ENCODE measurements around the gene VPS4A. TPM values are rescaled to one million over a fixed set of nuclear protein-coding genes. Genes with fewer than 3 reads are reported as not detected.
A peak's percentile ranks its signal among the peaks of the same experiment; 100 is the strongest.
"Not testable (repeated sequence)": the region's sequence is repeated elsewhere in the genome, so short reads cannot be mapped to it uniquely, and the experiment has no call there.

VPS4A gene
- total RNA-seq, 2 donors from 2014 or later: 41.1 to 45.3 TPM

DNA sequence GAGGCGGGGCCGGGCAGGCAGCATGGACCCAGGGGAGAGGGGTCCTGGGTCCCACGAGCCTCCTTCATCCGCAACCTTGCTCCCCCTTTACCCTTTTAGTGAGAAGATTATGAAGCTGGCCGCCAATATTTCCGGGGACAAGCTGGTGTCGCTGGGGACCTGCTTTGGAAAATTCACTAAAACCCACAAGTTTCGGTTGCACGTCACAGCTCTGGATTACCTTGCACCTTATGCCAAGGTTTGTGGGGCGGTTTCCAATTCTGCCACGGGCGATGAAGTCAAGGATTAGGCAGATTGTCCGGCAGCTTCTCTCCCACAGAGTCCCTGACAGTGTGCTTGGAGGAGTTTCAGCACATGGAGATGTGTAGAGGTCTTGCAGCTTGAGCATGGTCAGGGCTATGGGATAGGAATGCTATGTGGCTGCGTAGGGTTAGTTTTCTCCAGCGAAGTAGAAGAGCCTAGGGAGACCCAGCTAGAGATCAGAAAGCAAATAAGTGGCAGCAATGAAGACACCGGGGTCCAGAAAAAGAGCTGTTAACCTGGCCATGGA lies 29.0 kb downstream of the VPS4A start:
- no peak for ATAC-seq (replicated peaks in 1 of 2)
- Mint-ChIP-seq H3K36me3 (ENCODE audit: insufficient read depth in 2 of 2) (peaks cover 11 to 25% of the 10 kb centered on the region in 2 donors), H3K9me3 (no peaks in the 10 kb centered on the region)

DNA sequence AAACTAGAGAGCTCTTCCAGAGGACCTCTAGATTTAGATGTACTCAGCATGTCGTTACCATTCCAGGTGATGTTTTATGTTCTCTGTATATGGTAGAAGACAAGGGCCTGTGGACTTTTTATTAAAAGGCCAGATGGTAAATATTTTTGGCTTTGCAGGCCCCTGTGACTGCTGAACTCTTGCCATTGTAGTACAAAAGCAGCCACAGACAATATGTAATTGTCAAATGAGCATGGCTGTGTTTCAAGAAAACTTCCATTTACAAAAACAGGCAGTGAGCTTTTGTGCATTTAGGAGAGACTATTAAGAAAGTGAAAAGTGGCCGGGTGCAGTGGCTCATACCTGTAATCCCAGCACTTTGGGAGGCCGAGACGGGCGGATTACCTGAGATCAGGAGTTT lies 33.0 kb downstream of the VPS4A start:
- ATAC-seq (replicated peaks in 1 of 2) (no peak), DNase-seq (no peak)
- Mint-ChIP-seq H3K4me3 (no peak overlapping the region), H3K9me3 (no peaks in the 10 kb centered on the region), H3K27me3 (ENCODE audit: low read depth) (no peaks in the 10 kb centered on the region), H3K27ac (no peak overlapping the region), H3K36me3 (ENCODE audit: insufficient read depth in 2 of 2) (peaks cover 11 to 13% of the 10 kb centered on the region in 2 donors), H3K4me1 (ENCODE audit: low read depth) (peaks cover 39% of the 10 kb centered on the region)

More for the DNA sequence above, 29.0 kb downstream of the VPS4A start:
- Mint-ChIP-seq H3K4me3 (peak overlapping the region; percentile 96 to 97), H3K4me1 (ENCODE audit: low read depth) (peaks cover 63% of the 10 kb centered on the region), H3K27me3 (ENCODE audit: low read depth) (no peaks in the 10 kb centered on the region), H3K27ac (peak overlapping the region; percentile 98)
- no peak for DNase-seq

DNA sequence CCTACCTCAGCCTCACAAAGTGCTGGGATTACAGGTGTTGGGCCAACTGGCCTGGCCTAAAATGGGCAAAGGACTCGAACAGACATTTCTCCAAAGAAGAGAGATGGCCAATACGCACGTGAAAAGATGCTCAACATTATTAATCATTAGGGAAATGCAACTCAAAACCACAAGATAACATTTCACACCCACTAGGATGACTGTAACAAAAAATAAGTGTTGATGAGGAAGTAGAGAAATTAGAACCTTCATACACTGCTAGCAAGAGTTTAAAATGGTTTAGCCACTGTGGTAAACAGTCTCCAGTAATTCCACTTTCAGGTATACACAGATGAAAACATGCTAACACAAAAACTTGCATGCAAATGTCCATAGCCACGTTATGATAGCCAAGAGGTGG lies 34.8 kb downstream of the VPS4A start:
- peaks cover 30% of the 10 kb centered on the region for H3K4me1 Mint-ChIP-seq (ENCODE audit: low read depth)
- H3K36me3 Mint-ChIP-seq (ENCODE audit: insufficient read depth in 2 of 2): peaks cover 5 to 10% of the 10 kb centered on the region in 2 donors
- no peaks in the 10 kb centered on the region for H3K27me3 Mint-ChIP-seq (ENCODE audit: low read depth)
- DNase-seq (no peak), ATAC-seq (replicated peaks in 1 of 2) (peak in 1 of 2 donors; percentile 25)
- peak overlapping the region; percentile 27 for H3K27ac Mint-ChIP-seq
- no peak overlapping the region for H3K4me3 Mint-ChIP-seq
- H3K9me3 Mint-ChIP-seq: no peaks in the 10 kb centered on the region

DNA sequence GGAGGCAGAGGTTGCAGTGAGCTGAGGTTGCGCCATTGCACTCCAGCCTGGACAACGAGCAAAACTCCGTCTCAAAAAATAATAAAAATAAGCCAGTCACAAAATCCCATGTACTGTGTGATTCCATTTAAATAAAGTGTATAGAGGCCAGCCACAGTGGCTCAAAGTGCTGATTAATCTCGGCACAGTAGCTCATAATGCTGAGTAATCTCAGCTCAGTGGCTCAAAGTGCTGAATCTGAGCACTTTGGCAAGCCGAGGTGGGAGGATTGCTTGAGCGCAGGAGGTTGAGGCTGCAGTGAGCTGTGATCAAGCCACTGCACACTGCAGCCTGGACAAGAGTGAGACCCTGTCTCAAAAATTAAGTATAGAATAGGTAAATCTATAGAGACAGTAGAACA lies 35.5 kb downstream of the VPS4A start:
- H3K4me1 Mint-ChIP-seq (ENCODE audit: low read depth): peaks cover 23% of the 10 kb centered on the region
- H3K4me3 Mint-ChIP-seq: no peak overlapping the region
- DNase-seq: no peak
- peaks cover 2 to 10% of the 10 kb centered on the region in 2 donors for H3K36me3 Mint-ChIP-seq (ENCODE audit: insufficient read depth in 2 of 2)
- H3K27me3 Mint-ChIP-seq (ENCODE audit: low read depth): no peaks in the 10 kb centered on the region
- ATAC-seq (replicated peaks in 1 of 2): peak in 1 of 2 donors; percentile 39
- H3K9me3 Mint-ChIP-seq: no peaks in the 10 kb centered on the region
- H3K27ac Mint-ChIP-seq: peak overlapping the region; percentile 76

DNA sequence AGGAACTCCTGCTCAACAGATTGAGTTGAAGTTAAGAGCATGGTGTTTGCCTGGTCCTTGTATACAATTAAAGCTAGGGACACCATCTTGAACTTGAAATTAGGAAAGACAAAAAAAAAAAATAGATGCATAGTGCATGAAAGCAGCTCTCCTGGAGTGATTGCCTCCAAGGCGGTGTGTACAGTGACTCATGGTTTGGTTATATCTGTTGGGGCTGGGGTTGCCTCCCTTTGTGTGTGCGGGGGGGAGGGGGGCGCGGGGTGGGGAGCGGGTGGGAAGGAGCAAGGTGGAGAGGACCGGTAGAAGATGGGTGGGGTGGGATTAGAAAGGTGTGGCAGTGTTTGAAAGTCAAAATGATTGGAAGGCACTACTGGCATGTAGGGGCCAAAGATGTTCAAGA lies 37.1 kb downstream of the VPS4A start:
- Mint-ChIP-seq H3K36me3 (ENCODE audit: insufficient read depth in 2 of 2) (peaks cover 2 to 5% of the 10 kb centered on the region in 2 donors), H3K9me3 (no peaks in the 10 kb centered on the region), H3K27ac (no peak overlapping the region), H3K27me3 (ENCODE audit: low read depth) (no peaks in the 10 kb centered on the region), H3K4me3 (no peak overlapping the region), H3K4me1 (ENCODE audit: low read depth) (peaks cover 11% of the 10 kb centered on the region)
- no peak for DNase-seq
- no peak for ATAC-seq (replicated peaks in 1 of 2)

DNA sequence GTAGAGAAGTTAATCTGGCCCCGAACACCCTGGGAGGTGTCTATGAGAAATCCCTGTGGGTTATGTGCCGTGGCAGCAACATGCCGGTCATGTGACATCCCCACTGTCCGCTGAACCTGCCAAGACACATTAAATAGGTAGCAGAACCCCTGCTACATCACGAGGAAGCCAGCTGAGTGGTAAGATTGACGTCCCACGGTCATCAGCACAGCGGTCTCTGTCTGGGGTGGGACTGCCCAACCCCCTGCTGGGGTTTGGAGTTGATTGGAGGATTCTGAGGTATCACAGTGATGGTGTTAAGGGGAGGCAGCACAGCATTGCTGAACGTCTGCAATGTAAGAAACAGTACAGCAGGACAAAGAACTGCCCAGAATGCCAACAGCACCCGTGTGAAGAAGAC lies 38.4 kb downstream of the VPS4A start:
- DNase-seq: no peak
- peaks cover 8% of the 10 kb centered on the region for H3K4me1 Mint-ChIP-seq (ENCODE audit: low read depth)
- ATAC-seq (replicated peaks in 1 of 2): no peak
- H3K9me3 Mint-ChIP-seq: no peaks in the 10 kb centered on the region
- no peak overlapping the region for H3K4me3 Mint-ChIP-seq
- no peaks in the 10 kb centered on the region for H3K27me3 Mint-ChIP-seq (ENCODE audit: low read depth)
- H3K36me3 Mint-ChIP-seq (ENCODE audit: insufficient read depth in 2 of 2): peaks cover 2 to 5% of the 10 kb centered on the region in 2 donors
- H3K27ac Mint-ChIP-seq: no peak overlapping the region

DNA sequence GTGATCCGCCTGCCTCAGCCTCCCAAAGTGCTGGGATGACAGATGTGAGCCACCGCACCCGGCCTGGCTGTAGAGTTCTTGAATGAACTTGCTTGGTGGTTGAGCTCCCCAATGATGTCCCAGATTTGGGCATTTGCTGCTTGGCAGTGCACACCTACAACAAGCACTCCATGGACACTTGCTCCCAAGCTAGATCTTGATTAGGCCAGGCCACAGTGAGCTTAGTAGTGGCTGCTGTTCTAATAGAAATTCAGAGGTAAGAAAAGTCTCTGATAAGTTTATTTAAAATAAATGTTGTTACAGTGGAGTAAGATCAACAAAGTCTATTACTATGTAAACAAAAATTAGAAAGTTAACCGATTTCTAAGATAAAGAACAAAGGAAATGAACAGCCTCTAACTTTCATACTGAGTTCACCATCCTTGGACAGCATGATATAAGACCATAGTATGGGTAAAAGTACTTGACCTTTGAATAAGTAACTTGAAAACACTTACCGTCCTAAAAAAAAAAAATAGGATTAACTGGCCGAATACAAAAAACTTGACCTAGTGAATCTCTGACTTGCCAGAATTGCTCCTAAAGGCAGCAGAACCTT lies 39.5 kb downstream of the VPS4A start:
- Mint-ChIP-seq H3K4me1 (ENCODE audit: low read depth) (peaks cover 3% of the 10 kb centered on the region), H3K4me3 (no peak overlapping the region), H3K9me3 (no peaks in the 10 kb centered on the region), H3K36me3 (ENCODE audit: insufficient read depth in 2 of 2) (peaks cover 4 to 5% of the 10 kb centered on the region in 2 donors), H3K27ac (no peak overlapping the region), H3K27me3 (ENCODE audit: low read depth) (no peaks in the 10 kb centered on the region)
- DNase-seq: no peak
- ATAC-seq (replicated peaks in 1 of 2): no peak

DNA sequence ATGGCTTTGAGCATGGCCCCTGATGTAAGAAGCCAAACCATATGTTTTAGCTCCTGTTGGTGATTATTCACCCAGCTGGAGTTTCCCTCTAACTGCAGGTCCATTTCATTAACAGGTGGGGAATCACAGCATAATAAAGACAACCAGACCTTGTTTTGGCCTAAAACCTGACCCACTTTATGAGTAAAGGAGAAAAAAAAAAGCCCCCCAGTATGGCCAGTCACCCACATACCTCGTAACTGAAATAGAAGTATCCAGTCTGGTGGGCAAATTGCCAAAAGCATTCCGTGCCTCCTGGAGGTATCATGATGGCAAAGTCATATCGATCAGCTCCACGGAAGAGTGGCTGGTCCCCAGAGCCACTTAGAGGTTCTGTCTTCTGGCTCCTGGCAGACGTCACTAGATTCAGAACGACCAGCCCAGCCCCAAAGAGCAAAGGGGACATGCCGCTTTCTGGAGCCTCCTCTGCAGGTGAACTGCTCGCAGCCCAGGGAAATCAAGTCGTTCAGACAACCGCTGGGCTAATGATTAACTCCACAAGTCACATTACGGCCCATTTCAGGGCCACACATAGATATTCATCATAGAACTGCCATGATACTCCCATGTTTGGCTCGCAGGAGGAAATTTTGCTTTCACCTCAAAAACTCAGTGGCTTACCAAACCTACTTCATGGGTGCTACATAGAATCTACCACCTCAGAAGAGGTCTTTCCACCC lies 40.3 kb downstream of the VPS4A start, which contains the start of gene TMED6:
Gene TMED6, minus strand, starts transcription at position 478 of the 719 bp plus-strand sequence. Its CDS starts 33 bp downstream, at position 445.
- no peaks in the 10 kb centered on the region for H3K9me3 Mint-ChIP-seq
- no peak within 1 kb of the TSS for H3K4me3 Mint-ChIP-seq
- ATAC-seq (replicated peaks in 1 of 2) (no peak), DNase-seq (no peak)
- peaks cover 4 to 7% of the 10 kb centered on the region in 2 donors for H3K36me3 Mint-ChIP-seq (ENCODE audit: insufficient read depth in 2 of 2)
- H3K27ac Mint-ChIP-seq: peak within 1 kb of the TSS; percentile 63
- H3K27me3 Mint-ChIP-seq (ENCODE audit: low read depth): no peaks in the 10 kb centered on the region
- no peaks in the 10 kb centered on the region for H3K4me1 Mint-ChIP-seq (ENCODE audit: low read depth)

DNA sequence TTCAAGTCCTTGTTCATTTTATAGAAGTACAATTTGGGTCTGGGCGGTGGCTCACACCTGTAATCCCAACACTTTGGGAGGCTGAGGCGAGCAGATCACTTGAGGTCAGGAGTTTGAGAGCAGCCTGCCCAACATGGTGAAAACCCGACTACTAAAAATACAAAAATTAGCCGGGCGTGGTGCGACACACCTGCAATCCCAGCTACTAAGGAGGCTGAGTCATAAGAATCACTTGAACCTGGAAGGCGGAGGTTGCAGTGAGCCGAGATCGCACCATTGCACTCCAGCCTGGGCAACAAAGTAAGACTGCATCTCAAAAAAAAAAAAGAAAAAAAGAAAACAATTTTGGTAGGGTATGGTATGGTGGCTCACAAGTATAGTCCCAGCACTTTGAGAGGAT lies 48.9 kb downstream of the VPS4A start:
- H3K27me3 Mint-ChIP-seq (ENCODE audit: low read depth); H3K27ac Mint-ChIP-seq: not testable (repeated sequence)

DNA sequence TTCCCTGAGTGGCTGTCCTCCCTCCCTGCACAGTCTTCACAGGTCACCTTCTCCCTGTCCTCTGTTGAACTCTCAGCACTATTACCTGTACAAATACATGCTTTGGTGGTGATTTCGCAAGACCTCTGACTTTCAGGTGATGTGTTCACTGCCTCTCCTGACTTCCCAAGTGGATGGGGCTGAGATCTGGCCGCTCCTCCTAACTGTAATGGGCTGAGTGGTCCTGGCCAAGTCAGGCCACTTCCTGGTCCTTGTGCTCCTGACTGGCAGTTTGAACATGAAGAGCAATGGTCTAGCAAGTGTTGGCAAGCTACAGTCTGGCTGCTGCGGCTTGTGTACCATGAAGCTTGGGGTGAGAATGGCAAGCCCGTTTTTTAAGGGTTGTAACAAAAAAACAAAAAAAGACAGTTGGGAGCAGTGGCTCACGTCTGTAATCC lies 52.1 kb downstream of the VPS4A start:
- no peak overlapping the region for H3K27ac Mint-ChIP-seq
- H3K9me3 Mint-ChIP-seq: no peaks in the 10 kb centered on the region
- H3K4me1 Mint-ChIP-seq (ENCODE audit: low read depth): peaks cover 13% of the 10 kb centered on the region
- no peak for DNase-seq
- no peaks in the 10 kb centered on the region for H3K27me3 Mint-ChIP-seq (ENCODE audit: low read depth)
- H3K4me3 Mint-ChIP-seq: no peak overlapping the region
- no peak for ATAC-seq (replicated peaks in 1 of 2)
- H3K36me3 Mint-ChIP-seq (ENCODE audit: insufficient read depth in 2 of 2): peaks cover 13 to 22% of the 10 kb centered on the region in 2 donors

More for the DNA sequence above, 48.9 kb downstream of the VPS4A start:
- ATAC-seq (replicated peaks in 1 of 2); H3K4me1 Mint-ChIP-seq (ENCODE audit: low read depth); DNase-seq; H3K4me3 Mint-ChIP-seq; H3K9me3 Mint-ChIP-seq: not testable (repeated sequence)
- H3K36me3 Mint-ChIP-seq (ENCODE audit: insufficient read depth in 2 of 2): peaks cover 7 to 19% of the 10 kb centered on the region in 2 donors

DNA sequence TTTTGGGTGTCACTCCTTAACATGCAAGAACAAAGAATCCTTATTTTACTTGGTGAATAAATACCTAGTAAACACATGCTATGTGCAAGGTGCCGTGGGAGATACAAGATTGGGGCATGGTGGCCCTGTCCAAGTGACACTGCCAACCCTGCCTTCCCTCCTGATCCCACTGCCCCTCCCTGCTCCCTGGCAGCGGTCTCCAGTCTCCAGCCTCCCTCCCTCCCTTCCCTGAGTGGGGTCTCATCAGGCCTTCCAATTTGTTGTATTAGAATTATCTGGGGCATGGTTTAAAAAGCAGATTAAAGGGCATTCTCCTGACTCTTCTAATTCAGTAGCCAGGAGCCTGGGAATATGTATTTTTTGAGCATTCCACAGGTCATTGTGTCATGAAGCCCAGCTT lies 52.9 kb downstream of the VPS4A start:
- H3K4me1 Mint-ChIP-seq (ENCODE audit: low read depth): peaks cover 13% of the 10 kb centered on the region
- no peaks in the 10 kb centered on the region for H3K27me3 Mint-ChIP-seq (ENCODE audit: low read depth)
- H3K9me3 Mint-ChIP-seq: no peaks in the 10 kb centered on the region
- peaks cover 14 to 24% of the 10 kb centered on the region in 2 donors for H3K36me3 Mint-ChIP-seq (ENCODE audit: insufficient read depth in 2 of 2)
- DNase-seq (no peak), ATAC-seq (replicated peaks in 1 of 2) (no peak)
- no peak overlapping the region for H3K4me3 Mint-ChIP-seq
- H3K27ac Mint-ChIP-seq: no peak overlapping the region

DNA sequence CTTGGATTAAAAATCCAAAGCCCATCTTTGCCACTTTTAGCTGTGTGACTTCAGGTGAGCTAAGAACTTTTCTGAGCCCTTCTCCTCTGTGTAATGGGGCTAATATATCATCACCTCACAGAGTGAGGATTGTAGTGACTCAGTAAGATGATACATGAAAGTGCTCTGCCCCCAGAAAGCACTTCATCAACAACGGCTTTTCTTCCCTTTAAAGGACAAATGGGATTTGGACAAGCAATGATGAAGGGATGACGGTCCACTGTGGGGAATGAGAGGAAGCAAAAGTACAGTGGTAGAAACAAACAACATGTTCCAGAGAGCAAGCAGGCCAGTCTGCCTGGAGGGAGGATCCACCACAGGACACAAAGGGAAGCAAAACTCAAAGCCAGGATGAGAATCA lies 54.8 kb downstream of the VPS4A start:
- Mint-ChIP-seq H3K36me3 (ENCODE audit: insufficient read depth in 2 of 2) (peaks cover 21 to 32% of the 10 kb centered on the region in 2 donors), H3K4me1 (ENCODE audit: low read depth) (peaks cover 13% of the 10 kb centered on the region), H3K27me3 (ENCODE audit: low read depth) (no peaks in the 10 kb centered on the region), H3K4me3 (peak overlapping the region in 1 of 2 donors; percentile 4), H3K27ac (peak overlapping the region; percentile 84), H3K9me3 (no peaks in the 10 kb centered on the region)
- DNase-seq (no peak), ATAC-seq (replicated peaks in 1 of 2) (peak in 1 of 2 donors; percentile 8)

DNA sequence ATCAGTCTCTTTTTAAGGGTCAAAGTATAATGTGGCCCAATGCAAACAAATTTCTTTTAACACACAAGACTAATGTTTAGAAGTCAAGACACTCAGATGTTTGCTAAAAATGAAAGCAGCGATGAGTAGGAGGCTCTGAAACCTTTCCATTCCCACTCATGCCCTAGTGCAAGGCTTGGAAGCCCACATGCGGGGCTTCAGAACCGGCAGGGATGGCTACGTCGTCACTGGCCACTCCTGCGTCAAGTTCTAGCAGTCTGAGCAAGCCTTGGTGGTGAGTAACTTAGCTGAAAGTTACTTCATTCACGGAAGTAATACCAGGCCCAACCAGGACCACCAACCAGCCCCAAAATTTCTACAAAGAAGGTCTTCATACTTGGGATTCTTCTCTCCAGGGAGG lies 55.3 kb downstream of the VPS4A start:
- ATAC-seq (replicated peaks in 1 of 2) (peak; percentile 52 to 94), DNase-seq (peak; percentile 7 to 25)
- H3K9me3 Mint-ChIP-seq: no peaks in the 10 kb centered on the region
- no peak overlapping the region for H3K4me3 Mint-ChIP-seq
- peak overlapping the region; percentile 84 for H3K27ac Mint-ChIP-seq
- H3K4me1 Mint-ChIP-seq (ENCODE audit: low read depth): peaks cover 13% of the 10 kb centered on the region
- H3K27me3 Mint-ChIP-seq (ENCODE audit: low read depth): no peaks in the 10 kb centered on the region
- H3K36me3 Mint-ChIP-seq (ENCODE audit: insufficient read depth in 2 of 2): peaks cover 20 to 28% of the 10 kb centered on the region in 2 donors

Data from activated T-cell treated with anti-CD3 and anti-CD28 coated beads, Interleukin-2, amount 50 U/mL, for 72 hours (primary cell).